ENCODE measurements around the gene SLC13A2. TPM values are rescaled to one million over a fixed set of nuclear protein-coding genes. Genes with fewer than 3 reads are reported as not detected.
"Not testable (repeated sequence)": the region's sequence is repeated elsewhere in the genome, so short reads cannot be mapped to it uniquely, and the experiment has no call there.

Gene SLC13A2
- total and polyA plus RNA-seq, 9 donors, result 0.09 to 0.12 TPM; not detected in 7

DNA sequence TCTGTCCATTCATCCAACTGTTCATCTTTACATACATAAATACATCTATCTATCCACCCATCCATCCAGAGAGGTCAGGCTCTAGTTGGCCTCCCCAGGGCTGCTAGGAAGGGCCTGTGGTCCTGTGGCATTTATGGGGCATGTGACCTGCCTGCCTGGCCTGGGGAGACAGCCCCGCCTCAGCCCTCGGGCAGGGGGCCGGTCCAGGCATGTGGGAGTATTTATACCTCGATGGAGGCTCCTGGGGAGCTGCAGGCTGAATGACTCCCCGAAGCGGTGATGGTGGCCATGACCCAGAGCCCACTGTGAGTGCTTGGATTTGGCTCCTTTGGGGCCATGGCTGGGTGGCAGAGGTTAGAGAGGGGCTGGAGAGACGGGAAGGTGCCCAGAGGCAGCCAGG lies 40.0 kb downstream of the SLC13A2 start:
- H3K4me3 ChIP-seq (ENCODE audit: low read length), result no peak overlapping the region
- H3K36me3 ChIP-seq (ENCODE audit: control insufficient read depth, insufficient read depth, low read length), result no peaks in the 10 kb centered on the region
- WGBS (ENCODE audit: insufficient coverage), result 42% methylated on average over 4 of the region's 7 CpGs
- no peaks in the 10 kb centered on the region for H3K4me1 ChIP-seq (ENCODE audit: control insufficient read depth, insufficient read depth, low read length)
- H3K9me3 ChIP-seq (replicated peaks; ENCODE audit: control insufficient read depth, low read depth, low read length), result no peaks in the 10 kb centered on the region
- no peak for DNase-seq
- H3K27me3 ChIP-seq (ENCODE audit: control insufficient read depth, insufficient read depth, low read length), result peaks cover 49% of the 10 kb centered on the region
- no peak overlapping the region for H3K27ac ChIP-seq (ENCODE audit: low read length)

DNA sequence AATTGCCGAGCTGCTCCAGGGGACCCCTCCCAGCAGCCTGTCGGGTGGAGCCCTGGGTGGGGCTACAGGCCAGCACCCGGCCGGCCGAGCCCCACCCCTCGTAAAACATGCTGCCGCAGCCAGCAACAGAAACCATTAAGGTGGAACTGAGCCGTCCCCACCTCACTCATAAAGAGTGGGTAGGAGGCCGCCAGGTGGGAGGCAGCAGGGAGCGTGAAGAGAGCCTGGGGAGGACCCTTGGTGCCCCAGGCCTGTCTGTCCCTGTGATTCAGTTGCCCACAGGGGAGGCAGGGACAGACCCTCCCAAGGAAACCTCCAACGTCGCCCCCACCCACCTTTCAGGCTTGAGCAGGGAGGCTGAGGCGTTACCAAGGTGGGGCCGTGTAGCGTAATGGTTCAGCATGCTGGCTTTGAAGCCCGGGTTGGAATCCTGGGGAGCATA lies 41.1 kb downstream of the SLC13A2 start:
- Histone ChIP-seq H3K27me3 (ENCODE audit: control insufficient read depth, insufficient read depth, low read length) (peaks cover 41% of the 10 kb centered on the region), H3K4me1 (ENCODE audit: control insufficient read depth, insufficient read depth, low read length) (no peaks in the 10 kb centered on the region), H3K4me3 (ENCODE audit: low read length) (no peak overlapping the region), H3K9me3 (replicated peaks; ENCODE audit: control insufficient read depth, low read depth, low read length) (no peaks in the 10 kb centered on the region), H3K27ac (ENCODE audit: low read length) (no peak overlapping the region), H3K36me3 (ENCODE audit: control insufficient read depth, insufficient read depth, low read length) (no peaks in the 10 kb centered on the region)
- no peak for DNase-seq
- WGBS (ENCODE audit: insufficient coverage), result 21% methylated on average over 7 of the region's 16 CpGs

DNA sequence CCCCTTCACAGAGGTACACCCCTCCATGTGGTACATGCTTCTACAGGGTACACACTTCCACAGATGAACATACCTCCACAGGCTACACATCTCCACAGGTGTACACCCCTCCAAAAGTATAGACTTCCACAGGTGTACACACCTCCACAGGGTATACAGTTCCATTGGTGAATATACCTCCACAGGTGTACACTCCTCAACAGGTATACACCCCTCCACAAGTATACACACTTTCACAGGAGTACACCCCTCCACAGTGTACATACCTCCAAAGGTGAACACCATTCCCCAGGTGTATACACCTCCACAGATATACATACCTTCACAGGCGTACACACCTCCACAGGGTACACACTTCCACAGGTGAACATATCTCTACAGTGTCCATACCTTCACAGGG lies 42.1 kb downstream of the SLC13A2 start:
- Histone ChIP-seq H3K36me3 (ENCODE audit: control insufficient read depth, insufficient read depth, low read length) (no peaks in the 10 kb centered on the region), H3K9me3 (replicated peaks; ENCODE audit: control insufficient read depth, low read depth, low read length) (no peaks in the 10 kb centered on the region), H3K4me3 (ENCODE audit: low read length) (no peak overlapping the region), H3K4me1 (ENCODE audit: control insufficient read depth, insufficient read depth, low read length) (no peaks in the 10 kb centered on the region), H3K27ac (ENCODE audit: low read length) (no peak overlapping the region), H3K27me3 (ENCODE audit: control insufficient read depth, insufficient read depth, low read length) (peaks cover 32% of the 10 kb centered on the region)
- 90% methylated on average over 1 of the region's 1 CpG for WGBS (ENCODE audit: insufficient coverage)
- no peak for DNase-seq

DNA sequence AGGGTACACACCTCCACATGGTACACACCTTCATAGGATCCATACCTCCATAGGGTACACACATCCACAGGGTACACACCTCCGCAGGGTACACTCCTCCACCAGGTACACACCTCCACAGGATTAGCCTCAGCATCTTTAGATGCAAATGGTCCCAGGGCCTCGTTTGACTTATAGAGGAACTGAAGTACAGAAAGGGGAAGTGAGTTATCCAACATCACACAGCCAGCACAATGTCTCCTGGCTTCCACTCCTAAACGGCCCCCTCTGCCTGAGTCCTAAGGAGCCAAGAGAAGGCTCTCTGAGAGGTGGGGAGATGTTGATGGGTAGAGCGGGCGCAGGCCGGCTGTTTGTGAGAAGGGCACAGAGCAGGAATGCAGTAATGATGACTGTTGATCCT lies 44.7 kb downstream of the SLC13A2 start:
- Histone ChIP-seq H3K9me3 (replicated peaks; ENCODE audit: control insufficient read depth, low read depth, low read length) (no peaks in the 10 kb centered on the region), H3K4me3 (ENCODE audit: low read length) (no peak overlapping the region), H3K4me1 (ENCODE audit: control insufficient read depth, insufficient read depth, low read length) (no peaks in the 10 kb centered on the region), H3K36me3 (ENCODE audit: control insufficient read depth, insufficient read depth, low read length) (no peaks in the 10 kb centered on the region), H3K27me3 (ENCODE audit: control insufficient read depth, insufficient read depth, low read length) (peaks cover 15% of the 10 kb centered on the region), H3K27ac (ENCODE audit: low read length) (no peak overlapping the region)
- peak; percentile 11 for DNase-seq
- WGBS (ENCODE audit: insufficient coverage), result no CpG with 5 or more reads among the region's 6 CpGs

DNA sequence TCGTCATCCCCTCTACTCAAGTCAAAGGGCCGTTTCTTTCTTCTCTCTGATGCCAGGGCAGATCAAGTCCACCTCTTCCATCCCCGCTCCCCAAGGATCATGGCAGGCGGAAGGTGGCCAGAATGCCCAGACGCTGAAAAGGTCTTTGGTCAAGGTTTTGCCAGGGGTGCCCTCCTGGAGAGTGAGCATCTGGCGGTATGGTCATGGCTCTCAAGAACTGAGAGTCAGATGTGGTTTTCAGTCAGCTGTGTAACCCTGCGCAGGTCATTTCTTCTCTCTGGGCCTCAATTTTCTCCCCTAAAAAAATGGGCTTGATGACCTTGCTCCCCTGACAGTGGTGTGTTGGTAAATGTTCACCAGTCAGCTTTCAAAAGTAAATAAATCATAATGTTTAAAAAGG lies 45.1 kb downstream of the SLC13A2 start:
- Histone ChIP-seq H3K4me3 (ENCODE audit: low read length) (no peak overlapping the region), H3K36me3 (ENCODE audit: control insufficient read depth, insufficient read depth, low read length) (no peaks in the 10 kb centered on the region), H3K4me1 (ENCODE audit: control insufficient read depth, insufficient read depth, low read length) (no peaks in the 10 kb centered on the region), H3K9me3 (replicated peaks; ENCODE audit: control insufficient read depth, low read depth, low read length) (no peaks in the 10 kb centered on the region), H3K27ac (ENCODE audit: low read length) (no peak overlapping the region), H3K27me3 (ENCODE audit: control insufficient read depth, insufficient read depth, low read length) (peaks cover 12% of the 10 kb centered on the region)
- 71% methylated on average over 5 of the region's 7 CpGs for WGBS (ENCODE audit: insufficient coverage)
- no peak for DNase-seq

DNA sequence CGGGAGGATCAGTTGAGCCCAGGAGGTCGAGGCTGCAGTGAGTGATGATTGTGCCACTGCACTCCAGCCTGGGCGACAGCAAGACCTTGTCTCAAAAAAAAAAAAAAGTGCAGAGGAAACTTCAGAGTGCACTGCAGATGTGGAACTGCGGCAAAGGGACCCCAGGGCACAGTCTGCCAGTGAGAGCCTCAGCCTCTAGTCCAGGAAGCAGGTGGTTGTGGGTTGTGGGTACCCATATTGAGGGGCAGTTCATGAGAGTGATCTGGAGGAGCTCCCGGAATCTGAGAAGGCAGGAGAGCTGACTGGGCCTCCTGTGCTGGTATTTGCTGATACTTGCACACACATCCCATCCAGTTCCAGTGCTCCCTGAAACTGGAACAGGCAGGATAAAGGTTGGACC lies 45.8 kb downstream of the SLC13A2 start:
- Histone ChIP-seq H3K27me3 (ENCODE audit: control insufficient read depth, insufficient read depth, low read length) (peaks cover 7% of the 10 kb centered on the region), H3K27ac (ENCODE audit: low read length) (no peak overlapping the region), H3K36me3 (ENCODE audit: control insufficient read depth, insufficient read depth, low read length) (no peaks in the 10 kb centered on the region), H3K4me1 (ENCODE audit: control insufficient read depth, insufficient read depth, low read length) (no peaks in the 10 kb centered on the region), H3K4me3 (ENCODE audit: low read length) (no peak overlapping the region), H3K9me3 (replicated peaks; ENCODE audit: control insufficient read depth, low read depth, low read length) (no peaks in the 10 kb centered on the region)
- 69% methylated on average over 3 of the region's 5 CpGs for WGBS (ENCODE audit: insufficient coverage)
- no peak for DNase-seq

DNA sequence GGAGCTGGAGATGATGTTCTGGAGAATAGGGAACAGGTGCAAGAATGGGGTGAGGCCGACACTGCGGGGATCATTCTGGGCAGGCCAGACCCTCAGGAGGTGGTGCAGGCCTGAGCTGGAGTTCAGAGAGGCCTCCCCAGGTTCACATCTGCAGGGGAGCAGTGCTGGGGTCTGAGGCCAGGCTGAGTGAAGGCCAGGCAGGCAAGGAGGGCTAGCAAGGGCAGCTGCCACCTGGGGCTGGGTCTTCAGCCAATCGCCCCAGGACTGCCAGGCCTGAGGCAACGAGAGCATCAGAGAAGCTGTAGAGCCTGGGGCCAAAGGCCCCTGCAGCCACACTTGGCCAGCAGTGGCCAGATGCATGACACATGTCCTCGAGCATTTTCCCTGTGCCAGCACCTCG lies 47.2 kb downstream of the SLC13A2 start:
- DNase-seq, result no peak
- Histone ChIP-seq H3K27ac (ENCODE audit: low read length) (no peak overlapping the region), H3K9me3 (replicated peaks; ENCODE audit: control insufficient read depth, low read depth, low read length) (no peaks in the 10 kb centered on the region), H3K36me3 (ENCODE audit: control insufficient read depth, insufficient read depth, low read length) (no peaks in the 10 kb centered on the region), H3K4me3 (ENCODE audit: low read length) (no peak overlapping the region), H3K4me1 (ENCODE audit: control insufficient read depth, insufficient read depth, low read length) (no peaks in the 10 kb centered on the region), H3K27me3 (ENCODE audit: control insufficient read depth, insufficient read depth, low read length) (no peaks in the 10 kb centered on the region)
- WGBS (ENCODE audit: insufficient coverage), result 65% methylated on average over 6 of the region's 6 CpGs

DNA sequence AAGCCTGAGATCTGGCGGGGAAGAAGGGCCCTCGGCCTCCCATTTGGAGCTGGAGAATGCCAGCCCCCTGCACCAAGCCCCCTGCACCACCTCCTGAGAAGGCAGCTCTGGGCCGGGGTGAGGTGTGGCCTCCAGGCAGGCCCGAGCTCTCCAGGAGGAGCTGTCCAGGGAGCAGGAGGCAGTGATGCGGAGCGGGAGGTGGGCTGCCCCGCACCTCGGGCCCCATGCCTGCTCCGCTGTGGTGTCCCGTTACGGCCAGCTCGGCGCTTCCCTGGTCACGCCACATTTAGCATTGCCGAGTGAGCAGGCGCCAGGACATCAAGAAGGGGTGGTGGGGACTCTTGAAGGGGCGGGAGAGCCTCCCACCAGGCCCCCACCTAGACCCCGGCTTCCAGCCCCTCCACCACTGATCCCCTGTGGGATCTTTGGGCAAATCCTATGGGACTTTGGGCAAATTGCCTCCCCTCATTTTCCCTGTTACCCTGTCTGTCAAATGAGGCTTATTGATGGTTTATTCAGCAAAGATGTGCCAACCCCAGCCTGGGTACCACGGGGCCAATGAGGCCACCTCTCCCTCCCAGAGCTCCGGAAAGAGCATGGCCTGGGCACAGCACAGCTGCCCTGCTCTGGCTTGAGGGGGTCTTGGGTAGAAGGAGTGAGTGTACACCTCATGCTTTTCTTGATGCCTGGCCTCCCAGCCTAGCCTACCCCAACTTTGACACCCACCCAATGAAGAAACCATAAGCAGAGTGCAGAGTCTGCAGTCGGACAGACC lies 48.1 kb downstream of the SLC13A2 start:
- Histone ChIP-seq H3K27ac (ENCODE audit: low read length) (no peak overlapping the region), H3K4me1 (ENCODE audit: control insufficient read depth, insufficient read depth, low read length) (no peaks in the 10 kb centered on the region), H3K27me3 (ENCODE audit: control insufficient read depth, insufficient read depth, low read length) (no peaks in the 10 kb centered on the region), H3K36me3 (ENCODE audit: control insufficient read depth, insufficient read depth, low read length) (no peaks in the 10 kb centered on the region), H3K4me3 (ENCODE audit: low read length) (no peak overlapping the region), H3K9me3 (replicated peaks; ENCODE audit: control insufficient read depth, low read depth, low read length) (no peaks in the 10 kb centered on the region)
- 13% methylated on average over 12 of the region's 21 CpGs for WGBS (ENCODE audit: insufficient coverage)
- no peak for DNase-seq

DNA sequence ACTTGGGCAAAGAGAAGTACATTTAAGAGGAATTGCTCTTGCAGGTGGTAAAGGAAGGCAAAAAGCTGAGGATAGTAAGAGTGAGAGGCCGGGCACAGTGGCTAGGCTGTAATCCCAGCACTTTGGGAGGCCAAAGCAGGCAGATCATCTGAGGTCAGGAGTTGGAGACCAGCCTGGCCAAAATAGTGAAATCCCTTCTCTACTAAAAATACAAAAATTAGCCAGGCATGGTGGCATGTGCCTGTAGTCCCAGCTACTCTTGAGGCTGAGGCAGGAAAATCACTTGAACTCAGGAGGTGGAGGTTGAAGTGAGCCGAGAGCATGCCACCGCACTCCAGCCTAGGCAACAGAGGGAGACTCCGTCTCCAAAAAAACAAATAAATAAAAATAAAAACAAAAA lies 48.8 kb downstream of the SLC13A2 start:
- not testable (repeated sequence) for H3K4me3 ChIP-seq (ENCODE audit: low read length); DNase-seq; H3K4me1 ChIP-seq (ENCODE audit: control insufficient read depth, insufficient read depth, low read length); H3K36me3 ChIP-seq (ENCODE audit: control insufficient read depth, insufficient read depth, low read length); H3K9me3 ChIP-seq (replicated peaks; ENCODE audit: control insufficient read depth, low read depth, low read length); H3K27ac ChIP-seq (ENCODE audit: low read length); H3K27me3 ChIP-seq (ENCODE audit: control insufficient read depth, insufficient read depth, low read length)
- WGBS (ENCODE audit: insufficient coverage), result 60% methylated on average over 1 of the region's 4 CpGs

DNA sequence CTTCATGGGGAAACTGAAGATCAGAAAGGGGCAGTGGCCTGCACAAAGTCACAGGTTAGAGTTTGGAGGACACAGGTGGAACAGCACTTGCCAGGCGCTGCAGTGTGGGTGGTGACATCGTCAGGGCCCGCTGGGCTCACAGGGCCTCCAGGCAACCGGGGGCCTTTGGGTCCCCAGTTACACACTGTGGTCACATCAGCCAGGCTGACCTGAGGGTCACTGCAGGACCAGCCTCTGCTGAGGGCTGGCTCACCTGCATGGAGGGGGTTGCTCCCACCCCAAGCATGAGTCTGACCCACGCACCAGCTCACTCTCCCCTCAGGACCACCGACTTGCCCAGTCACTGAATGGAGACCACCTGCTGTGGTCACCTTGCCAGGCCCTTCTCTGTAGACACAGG lies 49.7 kb downstream of the SLC13A2 start:
- no peaks in the 10 kb centered on the region for H3K4me1 ChIP-seq (ENCODE audit: control insufficient read depth, insufficient read depth, low read length)
- 76% methylated on average over 6 of the region's 6 CpGs for WGBS (ENCODE audit: insufficient coverage)

DNA sequence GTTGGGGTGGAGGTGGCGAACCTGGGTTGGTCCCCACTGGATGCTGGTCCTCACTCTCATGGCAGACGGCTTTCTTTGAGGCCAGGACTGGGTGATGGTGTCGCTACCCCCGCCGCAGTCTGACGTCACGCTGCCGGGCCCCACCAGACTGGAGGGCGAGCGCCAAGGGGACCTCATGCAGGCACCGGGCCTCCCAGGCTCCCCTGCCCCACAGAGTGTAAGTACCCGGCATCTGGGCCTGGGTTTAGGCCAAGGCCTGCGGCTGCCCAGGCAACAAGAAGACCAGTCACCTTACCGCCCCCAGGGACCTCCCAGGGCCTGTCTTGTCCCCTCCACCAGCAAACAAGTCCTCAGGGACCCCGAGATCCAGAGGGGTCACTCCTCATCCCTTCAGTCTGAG lies 50.4 kb downstream of the SLC13A2 start:
- no peak for DNase-seq
- Histone ChIP-seq H3K27me3 (ENCODE audit: control insufficient read depth, insufficient read depth, low read length) (no peaks in the 10 kb centered on the region), H3K36me3 (ENCODE audit: control insufficient read depth, insufficient read depth, low read length) (no peaks in the 10 kb centered on the region), H3K9me3 (replicated peaks; ENCODE audit: control insufficient read depth, low read depth, low read length) (no peaks in the 10 kb centered on the region), H3K4me1 (ENCODE audit: control insufficient read depth, insufficient read depth, low read length) (no peaks in the 10 kb centered on the region), H3K27ac (ENCODE audit: low read length) (no peak overlapping the region), H3K4me3 (ENCODE audit: low read length) (no peak overlapping the region)
- 80% methylated on average over 14 of the region's 15 CpGs for WGBS (ENCODE audit: insufficient coverage)

More for the DNA sequence above, 49.7 kb downstream of the SLC13A2 start:
- Histone ChIP-seq H3K27me3 (ENCODE audit: control insufficient read depth, insufficient read depth, low read length) (no peaks in the 10 kb centered on the region), H3K36me3 (ENCODE audit: control insufficient read depth, insufficient read depth, low read length) (no peaks in the 10 kb centered on the region), H3K4me3 (ENCODE audit: low read length) (no peak overlapping the region), H3K9me3 (replicated peaks; ENCODE audit: control insufficient read depth, low read depth, low read length) (no peaks in the 10 kb centered on the region), H3K27ac (ENCODE audit: low read length) (no peak overlapping the region)
- DNase-seq, result no peak

Data from muscle of leg (tissue), 11 donors.